Stimulated activated CD4-positive, alpha-beta T cell treated with anti-CD3 and anti-CD28 coated beads, TNF-alpha, amount 100 ng/mL, for 1 hour (primary cell): ENCODE results near the gene OR5AC2.

Experiments
- DNase-seq, 3 donors: peaks; one replicate each; pipeline ENCODE4 v3.0.0-alpha.2; 2020; ENCODE audit warnings: low read depth in 3 of 3, low spot score in 1 of 3

OR5AC2 gene

GRCh38 chr3:98136631-98137030, 49.7 kb downstream of the OR5AC2 start:
- DNase-seq = no peak
